ENCODE data around the gene SERINC5.

The SERINC5 gene

GRCh38 chr5:80068775-80069174, 187.1 kb downstream of the SERINC5 start:
- no peak for DNase-seq (ENCODE audit: low read depth in 3 of 3)

DNA sequence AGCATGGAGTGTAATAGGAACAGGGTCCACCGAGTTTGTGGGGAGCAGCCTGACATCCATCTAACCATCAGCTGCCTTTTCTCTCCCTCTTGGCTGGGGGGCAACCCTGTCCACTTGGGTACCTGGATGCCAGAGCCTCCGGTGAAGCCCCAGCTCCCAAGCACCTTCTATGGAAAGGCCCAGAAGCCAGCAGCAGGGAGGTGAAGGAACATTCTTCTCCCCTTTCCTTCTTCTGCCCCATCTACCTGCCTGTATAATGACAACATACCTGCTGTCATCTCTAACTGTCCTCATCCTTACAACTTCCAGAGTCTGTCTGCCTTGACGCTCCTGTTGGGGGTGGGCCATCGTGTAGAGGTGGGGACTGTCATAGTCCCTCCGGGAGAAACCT, 187.6 kb downstream of the SERINC5 start:
- no peak for DNase-seq (ENCODE audit: low read depth in 3 of 3)

DNA sequence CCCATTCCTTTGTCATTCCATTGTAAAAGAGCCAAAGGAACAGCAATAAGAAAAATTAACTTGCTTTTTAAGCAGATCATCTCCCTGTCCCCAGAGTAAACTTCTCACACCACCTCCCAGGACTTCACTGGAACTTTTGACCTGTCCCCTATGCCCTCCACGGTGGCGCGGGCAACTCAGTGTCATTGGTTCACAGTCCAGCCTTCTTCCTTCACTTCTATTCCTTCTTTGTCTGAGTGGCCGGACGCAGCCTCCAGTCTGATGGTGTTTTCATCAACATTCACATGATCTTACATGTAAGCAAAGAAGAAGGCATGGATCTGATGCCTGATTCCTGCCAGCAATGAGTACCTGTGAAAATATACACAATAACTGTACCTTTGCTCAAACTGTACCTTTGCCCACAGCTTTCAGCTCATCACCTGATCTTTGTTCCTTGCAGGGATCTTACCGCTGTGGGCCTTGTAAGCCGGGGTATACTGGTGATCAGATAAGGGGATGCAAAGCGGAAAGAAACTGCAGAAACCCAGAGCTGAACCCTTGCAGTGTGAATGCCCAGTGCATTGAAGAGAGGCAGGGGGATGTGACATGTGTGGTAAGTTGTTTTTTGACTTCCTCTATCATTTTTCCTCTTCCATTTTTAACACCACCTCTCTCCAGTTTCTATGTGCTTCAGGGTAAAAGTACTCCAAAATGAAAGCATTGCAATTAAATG, 188.2 kb downstream of the SERINC5 start:
- DNase-seq (ENCODE audit: low read depth in 3 of 3): no peak

DNA sequence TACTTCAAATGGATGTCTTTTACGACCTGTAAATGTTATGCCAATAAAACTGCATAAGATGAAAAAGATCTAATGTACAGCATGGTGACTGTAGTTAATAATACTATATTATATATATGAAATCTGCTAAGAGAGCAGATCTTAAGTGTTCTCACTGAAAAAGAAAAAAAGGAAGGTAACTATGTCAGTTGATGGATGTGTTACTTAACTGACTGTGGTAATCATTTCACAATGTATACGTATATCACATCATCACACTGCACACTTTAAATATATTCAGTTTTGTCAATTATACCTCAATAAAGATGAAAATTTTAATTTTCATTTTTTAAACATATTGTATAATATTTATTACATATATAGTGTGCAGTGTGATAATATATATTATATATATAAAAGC, 188.8 kb downstream of the SERINC5 start:
- DNase-seq (ENCODE audit: low read depth in 3 of 3): no peak

DNA sequence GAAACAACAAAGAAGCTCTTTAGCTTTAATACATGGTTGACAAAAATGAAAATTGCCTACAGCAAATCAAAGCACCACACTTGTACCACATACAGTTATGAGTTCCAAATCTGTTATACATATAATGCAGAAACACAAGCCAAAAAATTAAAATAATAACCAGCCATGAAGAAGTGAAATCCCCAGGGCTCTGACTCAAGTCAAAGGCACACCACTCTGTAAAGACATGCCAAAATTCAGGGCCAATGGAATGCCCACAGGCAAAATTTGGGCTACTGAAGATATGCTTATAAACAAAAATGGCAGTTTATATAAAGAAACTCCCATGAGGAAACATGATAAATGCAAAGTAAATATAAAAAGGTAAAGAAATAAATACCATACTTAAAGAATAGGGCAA, 191.7 kb downstream of the SERINC5 start:
- DNase-seq (ENCODE audit: low read depth in 3 of 3): no peak
